A673 (cell line): ENCODE data around the gene HAPSTR1.

Experiments used
- CTCF ChIP-seq: fragments of 300-800, 200-600 bp; sonication (generic); conservative IDR thresholded peaks from 2 replicates; pipeline ENCODE4 v1.5.1; 2017; ENCODE audit warnings: low read depth, mild to moderate bottlenecking, antibody characterized with exemption, low read length, moderate library complexity, mixed read lengths
- EZH2 ChIP-seq: fragments of 200-600 bp; sonication (generic); IDR thresholded peaks from 2 replicates; pipeline ENCODE4 v1.6.1; 2017; ENCODE audit warnings: borderline replicate concordance, low read depth, mild to moderate bottlenecking, mixed read lengths, antibody characterized with exemption, low read length; ENCODE audit not compliant: poor library complexity, severe bottlenecking

GRCh38 chr16:9094011-9094846 lies 2.8 kb downstream of the HAPSTR1 start:
- no peak for TF ChIP-seq CTCF
- no peak for TF ChIP-seq EZH2
